KMS-11 (cell line): ENCODE measurements around the gene ACVR1.
A peak's percentile ranks its signal among the peaks of the same experiment; 100 is the strongest.

Experiments used
- H2AFZ ChIP-seq: fragments of 200-600 bp; sonication (generic); 2 replicates; pipeline ENCODE4 v1.6.1; 2016; ENCODE audit warnings: antibody characterized with exemption, mixed run types, low read depth
- H3K27ac ChIP-seq: fragments of 200-600 bp; sonication (generic); 2 replicates; pipeline ENCODE4 v1.6.1; 2016; ENCODE audit warnings: mild to moderate bottlenecking, mixed run types
- H3K27me3 ChIP-seq: fragments of 200-600 bp; sonication (generic); 2 replicates; pipeline ENCODE4 v1.6.1; 2017; ENCODE audit warnings: mild to moderate bottlenecking, low read depth, mixed run types, moderate library complexity; ENCODE audit not compliant: insufficient read depth
- H3K36me3 ChIP-seq: fragments of 200-600 bp; sonication (generic); 2 replicates; pipeline ENCODE4 v1.6.1; 2017; ENCODE audit warnings: mild to moderate bottlenecking, mixed run types; ENCODE audit not compliant: insufficient read depth
- H3K4me1 ChIP-seq: fragments of 200-600 bp; sonication (generic); 2 replicates; pipeline ENCODE4 v1.6.1; 2016; ENCODE audit warnings: mild to moderate bottlenecking, low read depth, mixed run types; ENCODE audit not compliant: poor library complexity, severe bottlenecking
- H3K4me2 ChIP-seq: fragments of 200-600 bp; sonication (generic); 2 replicates; pipeline ENCODE4 v1.7.0; 2016; ENCODE audit warnings: mild to moderate bottlenecking, mixed run types
- H3K4me3 ChIP-seq: fragments of 200-600 bp; sonication (generic); IDR thresholded peaks from 2 replicates; pipeline ENCODE4 v1.6.1; 2017; ENCODE audit warnings: low read depth, low read length, mixed read lengths; ENCODE audit not compliant: insufficient read depth
- H3K79me2 ChIP-seq: fragments of 200-600 bp; sonication (generic); 2 replicates; pipeline ENCODE4 v1.6.1; 2016; ENCODE audit warnings: low read depth, mixed run types; ENCODE audit not compliant: insufficient read depth
- H3K9ac ChIP-seq: fragments of 200-600 bp; sonication (generic); 2 replicates; pipeline ENCODE4 v1.6.1; 2016; ENCODE audit warnings: mild to moderate bottlenecking, mixed run types
- H4K20me1 ChIP-seq: fragments of 200-600 bp; sonication (generic); 2 replicates; pipeline ENCODE4 v1.6.1; 2016; ENCODE audit warnings: mild to moderate bottlenecking, mixed run types; ENCODE audit not compliant: insufficient read depth
- CTCF ChIP-seq: fragments of 200-600 bp; sonication (generic); conservative IDR thresholded peaks from 2 replicates; pipeline ENCODE4 v1.6.1; 2017; ENCODE audit warnings: low read depth, mild to moderate bottlenecking, antibody characterized with exemption, low read length, moderate library complexity, mixed read lengths

Gene ACVR1

GRCh38 chr2:157876066-157876785, at the start of gene ACVR1:
TSS of gene ACVR1 (minus strand) at chr2:157876330. CDS start at chr2:157799493, 76,837 bp downstream.
- TF ChIP-seq CTCF: no peak; the same call in 1 of the 2 replicates
- Histone ChIP-seq H3K79me2 (peaks cover 15% of the 10 kb centered on the region; the same call in 1 of the 2 replicates), H3K9ac (peak within 1 kb of the TSS; percentile 45; the same call in 1 of the 2 replicates), H3K27me3 (no peaks in the 10 kb centered on the region), H3K4me1 (peaks cover 29% of the 10 kb centered on the region), H4K20me1 (no peaks in the 10 kb centered on the region), H3K27ac (peak within 1 kb of the TSS; percentile 62), H3K4me3 (peak within 1 kb of the TSS; percentile 88), H3K4me2 (peak within 1 kb of the TSS; percentile 97), H3K36me3 (no peaks in the 10 kb centered on the region), H2AFZ (peak within 1 kb of the TSS; percentile 81)

GRCh38 chr2:157925071-157925470, 48.9 kb upstream of the ACVR1 start:
- TF ChIP-seq CTCF: no peak
- Histone ChIP-seq H3K4me1 (no peaks in the 10 kb centered on the region), H3K9ac (no peak overlapping the region), H3K4me2 (no peak overlapping the region), H3K27me3 (no peaks in the 10 kb centered on the region), H3K27ac (no peak overlapping the region), H4K20me1 (no peaks in the 10 kb centered on the region), H2AFZ (no peak overlapping the region), H3K36me3 (no peaks in the 10 kb centered on the region), H3K79me2 (no peaks in the 10 kb centered on the region), H3K4me3 (no peak overlapping the region)

GRCh38 chr2:157923598-157924217, 47.6 kb upstream of the ACVR1 start:
- Histone ChIP-seq H3K27me3 (no peaks in the 10 kb centered on the region), H3K4me1 (no peaks in the 10 kb centered on the region), H3K4me3 (no peak overlapping the region), H3K36me3 (no peaks in the 10 kb centered on the region), H3K27ac (no peak overlapping the region), H3K4me2 (no peak overlapping the region), H2AFZ (no peak overlapping the region), H4K20me1 (no peaks in the 10 kb centered on the region), H3K79me2 (no peaks in the 10 kb centered on the region), H3K9ac (no peak overlapping the region)
- TF ChIP-seq CTCF: no peak

- no peak for TF ChIP-seq CTCF
- H3K9ac ChIP-seq: no peak overlapping the region
These were observed 46.7 kb upstream of the ACVR1 start for GRCh38 chr2:157922815-157923214.

More at GRCh38 chr2:157922815-157923214, 46.7 kb upstream of the ACVR1 start:
- H3K4me3 ChIP-seq: no peak overlapping the region
- H3K79me2 ChIP-seq: no peaks in the 10 kb centered on the region
- no peaks in the 10 kb centered on the region for H3K36me3 ChIP-seq
- H4K20me1 ChIP-seq: no peaks in the 10 kb centered on the region
- no peaks in the 10 kb centered on the region for H3K27me3 ChIP-seq
- H3K4me2 ChIP-seq: no peak overlapping the region
- H3K4me1 ChIP-seq: no peaks in the 10 kb centered on the region
- no peak overlapping the region for H3K27ac ChIP-seq
- H2AFZ ChIP-seq: no peak overlapping the region
